Activated CD4-positive, CD25-positive, alpha-beta regulatory T cell treated with anti-CD3 and anti-CD28 coated beads, Interleukin-2, amount 50 U/mL, for 24 hours (primary cell): ENCODE measurements around the gene CACNA1B.
"Not testable (repeated sequence)": the region's sequence is repeated elsewhere in the genome, so short reads cannot be mapped to it uniquely, and the experiment has no call there.

Source experiments
- ATAC-seq, 2 donors: fragments of 150-1000 bp; cut with Tn5 transposase; one replicate each; pipeline ENCODE4 v1.10.0; 2021; ENCODE audit warnings: mild to moderate bottlenecking in 1 of 2, moderate library complexity in 1 of 2

Gene CACNA1B

GRCh38 chr9:138103111-138103848 is 225.7 kb downstream of the CACNA1B start:
- ATAC-seq, result no peak

GRCh38 chr9:138103849-138104206 is 226.2 kb downstream of the CACNA1B start:
- no peak for ATAC-seq

- no peak for ATAC-seq
These were observed 226.9 kb downstream of the CACNA1B start for GRCh38 chr9:138104251-138105122.

- no peak for ATAC-seq
These were observed 227.5 kb downstream of the CACNA1B start for GRCh38 chr9:138105123-138105415.

- no peak for ATAC-seq
These were observed 228.3 kb downstream of the CACNA1B start for GRCh38 chr9:138105561-138106505.

GRCh38 chr9:138107039-138107438 is 229.5 kb downstream of the CACNA1B start:
- ATAC-seq, result not testable (repeated sequence)

GRCh38 chr9:138111607-138112006 is 234.0 kb downstream of the CACNA1B start:
- ATAC-seq, result no peak

- ATAC-seq, result no peak
These were observed 234.6 kb downstream of the CACNA1B start for GRCh38 chr9:138112090-138112748.

GRCh38 chr9:138112791-138113600 is 235.4 kb downstream of the CACNA1B start:
- ATAC-seq, result no peak

- not testable (repeated sequence) for ATAC-seq
These were observed 236.2 kb downstream of the CACNA1B start for GRCh38 chr9:138113701-138114325.

- ATAC-seq, result no peak
These were observed 237.1 kb downstream of the CACNA1B start for GRCh38 chr9:138114501-138115245.

GRCh38 chr9:138115506-138115905 is 237.9 kb downstream of the CACNA1B start:
- ATAC-seq, result no peak

- ATAC-seq, result no peak
These were observed 238.9 kb downstream of the CACNA1B start for GRCh38 chr9:138116521-138116920.

- no peak for ATAC-seq
These were observed 239.6 kb downstream of the CACNA1B start for GRCh38 chr9:138117101-138117750.

- ATAC-seq, result no peak
These were observed 240.3 kb downstream of the CACNA1B start for GRCh38 chr9:138117836-138118235.

GRCh38 chr9:138118601-138119071 is 241.1 kb downstream of the CACNA1B start:
- ATAC-seq, result no peak

- no peak for ATAC-seq
These were observed 241.8 kb downstream of the CACNA1B start for GRCh38 chr9:138119202-138120027.

- no peak for ATAC-seq
These were observed 242.5 kb downstream of the CACNA1B start for GRCh38 chr9:138120072-138120471.
